ENCODE measurements around the gene HMGA1. TPM values are rescaled to one million over a fixed set of nuclear protein-coding genes. Genes with fewer than 3 reads are reported as not detected.

HMGA1 gene
- total RNA-seq, 1 experiment from 2014 or later, result 169 TPM

- no peak for DNase-seq (ENCODE audit: low read depth)
These were observed 52.5 kb downstream of the HMGA1 start for GRCh38 chr6:34289137-34289536.

DNA sequence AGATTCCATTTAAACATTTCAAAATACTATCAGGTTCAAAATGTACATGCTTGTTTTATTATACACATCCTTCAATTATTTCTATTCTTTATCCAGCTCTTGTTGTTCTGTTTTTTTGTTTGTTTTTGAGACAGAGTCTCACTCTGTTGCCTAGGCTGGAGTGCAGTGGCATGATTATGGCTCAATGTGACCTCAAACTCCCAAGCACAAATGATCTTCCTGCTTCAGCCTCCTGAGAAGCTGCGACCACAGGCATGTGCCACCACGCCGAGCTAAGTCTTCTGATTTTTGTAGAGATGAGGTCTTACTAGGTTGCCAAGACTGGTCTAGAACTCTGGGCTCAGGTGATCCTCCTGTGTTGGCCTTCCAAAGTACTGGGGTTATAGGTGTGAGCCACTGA is 56.3 kb downstream of the HMGA1 start:
- no peak for DNase-seq (ENCODE audit: low read depth)

GRCh38 chr6:34295721-34296120 is 59.0 kb downstream of the HMGA1 start:
- peak; percentile 44 for DNase-seq (ENCODE audit: low read depth)

Other genes with a start within 250 kb of the HMGA1 start
- not detected in 2 replicates for gene GRM4, start 90.8 kb upstream of the HMGA1 start, total RNA-seq (2014; rRNA removed; shearing (Covaris generic))
- gene SMIM29, start 12.1 kb downstream of the HMGA1 start, total RNA-seq (2014; rRNA removed; shearing (Covaris generic)), result 50.5 and 73.3 TPM in 2 replicates
- 11.8 and 18.3 TPM in 2 replicates for gene NUDT3, start 155.8 kb downstream of the HMGA1 start, total RNA-seq (2014; rRNA removed; shearing (Covaris generic))
- 3,564 and 4,124 TPM in 2 replicates for gene RPS10, start 189.2 kb downstream of the HMGA1 start, total RNA-seq (2014; rRNA removed; shearing (Covaris generic))
- gene PACSIN1, start 229.2 kb downstream of the HMGA1 start, total RNA-seq (2014; rRNA removed; shearing (Covaris generic)), result 0.20 TPM in 1 of 2 replicates, not detected in the other